M059J (cell line): ENCODE data around the gene PIGS. TPM values are rescaled to one million over a fixed set of nuclear protein-coding genes. Genes with fewer than 3 reads are reported as not detected.
A peak's percentile ranks its signal among the peaks of the same experiment; 100 is the strongest.
"Not testable (repeated sequence)": the region's sequence is repeated elsewhere in the genome, so short reads cannot be mapped to it uniquely, and the experiment has no call there.

Experiments used
- DNase-seq: peaks from one replicate; pipeline ENCODE4 v3.0.0-alpha.2; 2012; ENCODE audit warnings: low read depth
- total RNA-seq: library from RNA; depleted of rRNA; stranded (reverse); fragments of >200 nt; shearing (Covaris generic); gene quantifications from 2 replicates; pipeline ENCODE4 v1.2.3, GENCODE V29; 2014

The PIGS gene
- total RNA-seq, 1 experiment from 2014 or later, result 112 TPM

DNA sequence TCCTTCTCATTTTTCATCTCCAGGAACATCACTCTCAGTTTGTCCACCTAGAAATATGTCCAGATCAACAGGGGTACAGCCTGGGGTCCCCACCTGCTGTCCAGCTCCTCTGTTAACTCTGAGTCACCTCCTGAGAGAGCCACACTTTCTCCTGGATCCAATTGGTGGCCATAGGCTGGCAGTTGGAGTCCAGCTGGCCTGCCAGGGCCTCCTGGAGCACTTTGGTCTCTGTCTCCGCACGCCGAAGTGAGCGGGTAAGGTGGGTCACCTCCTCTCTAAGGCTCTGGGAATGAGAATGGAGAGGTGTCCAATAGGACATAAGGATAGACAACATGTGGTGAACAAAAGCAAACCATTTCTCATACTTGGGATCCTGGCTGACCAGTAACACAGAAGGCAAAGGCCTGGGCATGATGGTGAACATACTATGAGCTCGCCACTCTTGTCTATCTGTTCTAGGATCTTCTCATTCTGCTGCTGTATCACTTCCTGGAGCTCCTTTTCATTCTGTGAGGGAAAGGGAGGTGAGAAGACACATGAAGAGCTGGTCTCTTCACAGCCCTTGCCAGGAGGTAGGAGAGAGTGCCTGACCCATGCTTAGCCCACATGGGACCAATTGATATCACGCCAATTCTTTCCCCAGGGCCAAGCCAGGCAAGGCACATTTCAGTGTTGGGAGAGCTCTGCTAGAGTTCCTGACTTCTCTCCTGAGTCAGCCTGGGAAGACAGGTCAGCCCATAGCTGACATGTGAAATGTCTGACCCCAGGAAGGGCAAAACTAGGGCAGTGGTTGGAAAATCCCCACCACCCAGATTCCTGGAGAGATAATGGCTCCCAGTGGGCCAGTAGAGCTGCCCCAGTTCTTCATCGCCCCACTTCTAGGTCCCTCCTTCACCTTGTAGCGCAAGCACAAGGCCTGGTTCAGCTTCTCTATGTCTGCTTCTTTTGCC lies 7.2 kb upstream of the PIGS start:
- DNase-seq, result no peak

DNA sequence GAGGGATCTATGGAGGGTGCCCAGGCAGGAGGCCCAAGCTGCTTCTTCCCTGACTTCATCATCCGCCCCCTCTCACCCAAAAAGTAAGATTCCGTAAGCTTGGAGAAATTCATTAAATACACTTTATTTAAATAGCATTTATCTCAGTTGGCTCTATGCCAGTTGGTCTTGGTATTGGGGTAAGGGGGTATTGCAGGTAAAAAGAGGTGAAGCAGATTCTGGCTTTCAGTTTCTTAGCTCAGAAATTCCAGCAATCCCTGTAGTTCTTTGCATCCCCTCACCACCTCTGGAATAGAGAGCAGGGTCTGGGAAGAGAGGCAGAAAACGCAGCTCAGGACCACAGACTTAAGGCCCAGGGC lies 6.1 kb upstream of the PIGS start:
- no peak for DNase-seq

DNA sequence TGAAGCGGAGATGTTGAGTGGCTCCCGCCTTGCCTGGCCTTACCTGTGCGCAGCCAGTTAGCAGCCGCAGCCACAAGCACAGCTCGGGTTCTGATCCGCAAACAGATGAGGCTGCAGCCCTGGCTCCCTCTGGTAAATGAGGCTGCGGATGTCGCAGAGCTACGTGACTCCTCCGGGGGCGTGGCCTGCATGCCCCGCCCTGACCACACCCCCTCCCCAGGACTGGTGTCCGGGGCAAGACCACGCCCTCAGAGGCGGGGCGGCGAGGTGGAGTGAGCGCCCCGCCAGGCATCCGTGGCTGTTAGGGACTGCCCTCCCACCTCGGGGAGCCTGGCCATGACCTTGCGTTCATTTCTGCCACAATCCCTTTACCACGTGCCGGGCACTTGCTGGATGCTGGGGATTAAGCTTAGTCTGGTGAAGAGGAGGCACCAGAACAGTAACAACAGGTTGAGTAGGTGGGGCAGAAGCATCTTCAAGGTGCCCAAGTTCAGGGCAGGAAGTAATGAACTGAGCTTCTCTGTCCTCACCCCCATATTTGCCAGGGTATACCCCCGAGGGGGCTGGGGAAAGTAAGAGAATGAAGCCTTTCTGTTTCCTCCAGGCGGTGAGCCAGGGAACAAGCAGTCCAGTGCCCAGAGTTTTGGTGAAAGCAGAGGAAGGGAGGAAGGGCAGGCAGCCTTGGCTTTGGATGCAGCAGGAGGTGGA lies 5.6 kb upstream of the PIGS start, which contains the start of gene ALDOC:
ALDOC (minus strand) TSS at position 138 of the 708 bp plus-strand sequence. CDS start 1,363 bp downstream, outside the sequence.
- peak; percentile 26 for DNase-seq

DNA sequence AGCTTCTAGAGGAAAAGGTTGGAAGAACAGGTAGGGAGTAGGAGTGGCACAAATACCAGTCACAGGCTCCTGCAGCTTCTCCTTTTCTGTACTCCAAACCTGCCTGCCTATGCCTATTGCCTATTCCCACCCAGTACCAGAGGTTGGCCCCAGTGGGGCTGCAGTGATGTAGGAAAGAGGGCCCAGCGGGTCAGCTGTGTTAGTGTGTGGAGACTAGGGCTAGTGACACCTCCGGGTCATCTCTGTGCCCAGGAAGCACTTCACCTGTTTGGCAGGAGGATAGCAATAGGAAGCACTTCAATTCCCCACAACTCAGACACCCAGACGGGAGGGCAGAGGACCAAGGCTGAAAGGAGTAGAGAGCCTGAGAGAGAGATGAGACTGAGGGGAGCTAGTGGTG lies 4.7 kb upstream of the PIGS start:
- not testable (repeated sequence) for DNase-seq

DNA sequence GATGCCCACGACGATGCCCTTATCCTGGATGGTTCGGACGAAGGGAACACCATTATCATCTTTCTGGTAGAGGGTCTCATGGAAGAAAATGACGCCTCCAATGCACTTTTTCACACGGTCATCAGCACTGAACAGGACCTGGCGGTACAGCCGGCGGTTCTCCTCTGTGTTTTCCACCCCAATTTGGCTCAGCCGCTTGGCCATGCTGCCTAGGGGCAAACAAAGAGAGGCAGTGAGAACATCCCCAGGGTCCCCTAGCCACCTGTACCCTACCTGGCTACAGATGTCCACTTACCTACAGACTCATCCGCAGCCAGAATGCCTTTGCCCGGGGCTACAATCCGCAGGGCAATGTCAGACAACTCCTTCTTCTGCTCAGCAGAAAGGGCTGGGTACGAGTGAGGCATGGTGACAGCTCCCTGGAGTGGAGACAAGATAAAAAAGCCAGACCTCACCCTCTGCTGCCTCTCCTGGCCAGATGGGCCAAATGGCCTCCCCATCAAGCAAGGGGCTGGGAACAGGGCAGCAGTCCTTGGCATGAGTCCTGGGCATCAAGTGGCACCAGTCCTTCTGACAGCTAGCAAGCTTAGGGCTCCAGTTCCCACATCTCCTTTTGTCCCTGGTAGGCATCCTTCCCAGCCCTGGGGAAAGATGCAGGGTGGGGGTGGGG lies 3.9 kb upstream of the PIGS start:
- no peak for DNase-seq

DNA sequence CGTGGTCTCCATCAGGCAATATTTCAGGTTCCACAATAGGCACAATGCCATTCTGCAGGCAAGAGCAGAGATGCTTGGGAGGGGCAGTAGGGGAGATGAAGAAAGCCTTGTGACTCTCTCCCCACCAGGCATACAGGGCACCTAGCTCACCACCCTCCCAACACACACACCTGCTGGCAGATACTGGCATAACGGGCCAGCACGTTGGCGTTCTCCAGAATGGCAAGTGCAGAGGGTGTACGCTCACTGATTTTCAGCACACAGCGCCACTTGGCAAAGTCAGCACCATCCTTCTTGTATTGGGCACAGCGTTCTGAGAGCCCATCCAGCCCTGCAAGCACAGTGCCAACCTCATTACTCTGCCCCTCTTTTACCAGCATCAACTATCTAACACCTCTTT lies 3.2 kb upstream of the PIGS start:
- DNase-seq, result no peak

DNA sequence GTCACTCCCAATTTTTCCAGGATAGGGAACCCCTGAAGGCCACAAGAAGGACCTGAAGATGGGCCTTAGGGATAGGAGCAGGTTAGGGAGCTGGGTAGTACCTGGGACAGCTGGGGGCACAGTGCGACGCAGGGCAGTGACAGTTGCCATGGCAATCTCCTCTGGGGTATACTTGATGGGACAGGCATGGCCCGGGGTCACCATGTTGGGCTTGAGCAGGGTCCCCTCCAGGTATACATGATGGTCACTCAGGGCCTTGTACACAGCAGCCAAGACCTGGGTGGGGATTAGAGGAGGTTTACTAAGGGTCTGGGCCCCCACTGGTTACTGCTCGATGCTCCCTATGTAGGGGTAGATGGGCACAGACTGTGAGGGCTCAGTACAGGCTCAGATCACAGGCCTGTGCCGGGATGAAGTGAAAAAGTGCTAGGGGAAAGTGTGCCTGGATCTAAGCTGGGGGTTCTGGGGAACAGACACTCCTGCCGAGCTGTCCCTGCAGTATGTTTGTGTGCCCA lies 2.7 kb upstream of the PIGS start:
- no peak for DNase-seq

DNA sequence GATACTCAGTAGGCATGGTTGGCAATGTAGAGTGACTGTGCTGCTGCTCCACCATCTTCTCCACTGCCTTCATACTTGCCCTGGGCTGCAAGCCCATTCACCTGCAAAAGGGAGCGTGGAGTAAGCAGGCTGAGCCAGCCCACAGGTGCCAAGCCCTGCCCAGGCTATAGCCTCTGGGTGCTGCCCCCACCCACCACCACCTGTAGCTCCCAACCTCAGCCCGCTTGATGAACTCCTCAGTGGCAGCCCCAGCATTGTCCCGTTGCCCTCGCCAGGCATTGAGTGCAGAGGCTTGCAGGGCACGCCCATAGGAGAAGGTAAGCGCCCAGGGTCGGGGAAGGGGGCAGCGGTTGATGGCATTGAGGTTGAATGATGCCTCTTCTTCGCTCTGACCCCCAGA lies 2.2 kb upstream of the PIGS start:
- DNase-seq, result no peak

DNA sequence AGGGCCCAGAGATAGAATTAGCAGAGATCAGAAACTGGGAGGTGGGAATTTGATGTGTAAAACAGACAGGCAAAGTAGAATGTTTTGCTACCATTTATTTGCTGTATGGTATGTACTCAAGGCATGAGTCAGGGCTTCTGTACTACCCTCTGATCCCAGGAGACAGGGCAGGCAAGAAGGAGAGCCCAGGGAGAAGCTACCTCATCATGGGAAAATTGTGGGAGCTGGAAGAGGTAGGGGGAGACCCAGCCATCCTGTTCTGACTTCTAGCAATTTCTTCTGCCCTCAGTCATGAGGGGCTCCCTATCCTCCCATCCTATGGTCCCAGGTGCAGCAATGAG lies 1.7 kb upstream of the PIGS start:
- no peak for DNase-seq

DNA sequence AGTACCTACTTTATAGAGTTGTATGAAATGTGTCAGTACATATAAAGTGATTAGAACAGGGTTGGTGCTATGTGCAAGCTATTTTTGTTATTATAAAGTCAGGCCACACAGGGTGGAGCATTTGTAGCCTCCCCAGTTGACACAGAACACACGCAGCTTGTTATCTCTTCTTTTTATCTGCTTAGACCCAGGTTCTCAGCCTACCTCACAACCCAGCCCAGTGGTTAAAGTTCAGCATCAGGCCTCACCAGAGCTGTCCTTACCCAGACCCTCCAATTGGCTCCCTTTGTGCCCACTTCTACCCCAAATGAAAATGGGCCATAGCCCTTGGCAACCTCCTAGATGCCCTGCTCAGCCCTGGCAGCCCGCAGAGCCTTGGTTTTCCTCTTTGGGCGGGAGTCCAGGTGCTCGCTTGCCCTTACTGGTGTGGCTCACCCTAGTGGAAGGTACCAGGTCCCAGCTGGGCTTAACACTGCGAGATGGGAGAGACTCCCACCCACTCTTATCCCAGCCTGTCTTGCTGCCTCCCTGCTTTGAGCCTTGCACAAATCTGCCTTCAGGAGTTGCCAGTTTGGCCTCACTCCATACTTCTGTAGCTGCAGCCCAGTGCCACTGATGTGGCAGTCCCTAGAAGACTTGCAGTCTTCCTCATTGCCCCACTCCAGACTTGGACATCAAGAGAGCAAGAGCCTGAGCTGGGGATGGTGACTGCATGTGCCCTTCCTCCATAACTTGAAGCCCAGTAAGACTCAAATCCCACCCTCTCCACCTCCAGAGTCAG lies 1.1 kb upstream of the PIGS start:
- DNase-seq, result no peak

DNA sequence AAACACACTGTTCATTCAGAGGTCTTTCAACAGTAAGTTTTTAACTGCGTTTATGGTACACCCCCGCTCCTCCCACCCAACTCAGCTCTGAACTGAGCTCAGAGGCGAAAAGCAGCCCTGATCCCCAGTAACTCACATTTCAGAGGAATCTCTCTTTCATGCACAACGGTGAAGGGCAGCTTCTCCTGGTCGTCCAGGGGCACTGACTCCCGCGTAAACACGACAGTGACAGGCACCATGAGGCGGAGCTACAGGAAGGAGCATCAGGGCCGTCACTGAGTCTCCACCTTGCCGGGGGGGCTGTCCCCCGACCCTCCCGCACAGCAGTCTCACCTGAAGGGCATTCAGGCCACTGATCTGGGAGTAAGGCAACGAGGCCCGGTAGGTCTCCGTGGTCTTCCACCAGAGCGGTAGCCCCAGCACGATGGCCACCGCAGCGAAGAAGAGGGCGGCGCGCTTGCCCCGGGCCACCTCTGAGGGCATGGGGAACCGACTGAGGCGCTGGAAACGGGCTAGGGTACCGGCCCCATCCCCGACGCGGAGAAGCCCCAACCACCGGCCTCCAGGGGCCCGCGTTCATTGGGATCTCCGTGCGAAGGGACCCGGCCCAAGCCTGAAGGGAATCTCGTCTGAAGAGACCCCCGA lies 486 bp downstream of the PIGS start:
- DNase-seq, result peak; percentile 42

DNA sequence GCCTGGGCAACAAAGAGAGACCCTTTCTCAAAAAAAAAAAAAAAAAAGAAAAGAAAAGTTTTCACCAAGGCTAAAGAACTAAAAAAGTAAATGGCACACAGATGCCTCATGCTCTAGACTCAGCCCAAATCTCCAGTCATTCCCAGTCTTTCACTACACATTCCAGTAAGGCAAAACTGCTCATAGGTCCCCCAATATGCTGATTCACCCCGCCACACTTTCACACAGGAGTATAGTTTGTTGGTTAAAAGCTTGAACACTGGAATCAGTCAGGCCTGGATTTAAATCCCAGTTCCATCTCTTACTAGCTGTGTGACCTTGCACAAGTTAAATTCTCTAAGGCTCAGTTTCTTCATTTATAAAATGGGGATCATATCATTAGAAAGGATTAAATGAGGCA lies 1.9 kb downstream of the PIGS start:
- no peak for DNase-seq

DNA sequence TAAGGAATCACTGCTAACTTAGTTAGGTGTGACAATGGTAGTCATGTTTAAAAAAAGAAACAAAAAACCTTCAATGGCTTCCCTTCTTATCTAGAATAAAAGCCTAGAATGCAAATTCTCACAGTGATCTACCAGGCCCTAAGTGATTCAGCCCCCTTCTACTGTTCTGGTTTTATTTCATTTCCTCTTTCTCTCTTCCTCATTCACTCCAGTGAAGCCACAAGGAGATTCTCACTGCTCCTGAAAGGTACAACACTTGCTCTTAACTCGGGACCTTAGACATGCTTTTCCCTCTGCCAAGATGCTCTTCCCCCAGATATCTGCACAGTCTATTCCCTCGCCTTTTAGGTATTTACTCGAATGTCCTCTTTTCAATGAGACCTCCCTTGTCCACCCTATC lies 3.7 kb downstream of the PIGS start:
- DNase-seq, result no peak

DNA sequence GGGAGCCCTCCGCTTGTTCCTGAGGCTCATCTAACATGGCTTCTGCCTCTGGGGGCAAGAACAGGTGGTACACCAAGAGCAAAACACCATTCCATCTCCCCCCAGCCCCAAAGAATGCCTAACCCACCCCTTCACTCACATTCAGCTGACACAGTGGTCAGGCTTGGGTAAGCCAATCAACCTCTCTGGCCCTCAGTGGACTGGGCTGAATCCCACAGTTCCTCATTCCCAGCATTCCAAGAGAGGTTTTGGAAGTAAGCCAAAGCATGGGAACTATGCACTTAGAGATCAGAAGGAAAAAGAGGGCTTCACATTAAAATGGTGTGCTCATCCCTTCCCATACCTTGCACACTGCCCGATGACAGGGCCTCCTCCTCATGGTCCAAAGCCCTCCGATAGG lies 7.8 kb downstream of the PIGS start:
- DNase-seq, result peak; percentile 67

DNA sequence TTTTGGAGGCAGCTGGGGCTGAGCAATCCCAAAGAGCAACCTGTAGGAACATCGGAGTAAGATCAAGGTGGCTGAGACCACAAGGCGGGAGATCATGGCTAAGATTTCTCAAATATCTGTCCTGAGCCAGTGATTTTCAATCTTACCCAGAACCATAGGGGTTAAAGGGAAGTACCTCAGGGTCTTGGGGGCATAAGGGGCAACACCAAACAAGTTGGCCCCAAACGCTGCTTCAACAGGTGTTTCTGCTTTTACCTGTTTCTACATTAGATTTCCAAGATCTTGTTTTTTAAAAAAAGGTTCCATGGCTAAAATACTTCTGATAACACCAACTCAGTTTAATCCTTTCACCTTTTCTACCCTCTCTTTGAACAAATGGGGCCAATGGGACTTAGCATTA lies 16.3 kb downstream of the PIGS start:
- DNase-seq, result no peak

DNA sequence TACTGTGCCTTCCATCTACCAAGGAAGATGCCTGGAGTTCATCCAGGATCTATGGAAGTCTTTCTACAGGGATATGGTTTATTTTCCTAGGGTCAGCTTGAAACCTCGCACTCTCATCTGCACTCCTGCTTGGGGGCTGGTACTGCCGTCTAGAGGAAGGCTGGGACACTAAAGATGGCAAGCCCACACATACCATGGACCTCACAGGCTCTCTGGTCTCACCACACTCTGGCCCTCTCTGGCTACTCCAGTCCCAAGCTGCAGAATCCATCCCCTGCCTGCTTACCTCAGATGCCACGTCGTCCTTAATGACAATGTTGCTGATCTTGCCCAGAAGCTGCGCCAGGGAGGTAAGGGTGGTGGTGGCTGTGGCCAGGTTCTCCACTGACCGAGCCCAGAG lies 16.8 kb downstream of the PIGS start:
- no peak for DNase-seq

DNA sequence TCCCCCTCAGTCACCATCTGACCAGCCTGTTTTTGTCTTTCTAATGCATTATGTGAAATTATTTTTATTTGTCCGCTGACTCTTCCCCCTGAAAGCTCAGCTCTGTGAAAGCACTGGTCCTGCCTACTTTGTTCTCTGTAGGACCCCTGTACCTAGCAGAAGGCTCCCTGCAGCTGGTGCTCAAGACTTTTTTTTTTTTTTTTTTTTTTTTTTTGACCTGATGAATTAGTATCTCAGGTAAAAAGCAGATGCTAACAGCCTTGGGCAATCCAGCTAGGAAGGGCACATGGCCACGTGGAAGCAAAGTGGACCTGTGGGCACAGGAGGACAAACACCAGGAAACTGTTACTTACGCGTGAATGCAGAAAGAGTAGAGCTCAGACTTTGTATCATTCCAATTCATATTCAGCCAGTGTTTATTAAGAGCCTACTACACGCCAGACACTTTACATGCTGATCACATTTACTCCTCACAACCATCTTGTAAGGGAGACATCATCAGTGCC lies 18.3 kb downstream of the PIGS start:
- DNase-seq, result no peak

DNA sequence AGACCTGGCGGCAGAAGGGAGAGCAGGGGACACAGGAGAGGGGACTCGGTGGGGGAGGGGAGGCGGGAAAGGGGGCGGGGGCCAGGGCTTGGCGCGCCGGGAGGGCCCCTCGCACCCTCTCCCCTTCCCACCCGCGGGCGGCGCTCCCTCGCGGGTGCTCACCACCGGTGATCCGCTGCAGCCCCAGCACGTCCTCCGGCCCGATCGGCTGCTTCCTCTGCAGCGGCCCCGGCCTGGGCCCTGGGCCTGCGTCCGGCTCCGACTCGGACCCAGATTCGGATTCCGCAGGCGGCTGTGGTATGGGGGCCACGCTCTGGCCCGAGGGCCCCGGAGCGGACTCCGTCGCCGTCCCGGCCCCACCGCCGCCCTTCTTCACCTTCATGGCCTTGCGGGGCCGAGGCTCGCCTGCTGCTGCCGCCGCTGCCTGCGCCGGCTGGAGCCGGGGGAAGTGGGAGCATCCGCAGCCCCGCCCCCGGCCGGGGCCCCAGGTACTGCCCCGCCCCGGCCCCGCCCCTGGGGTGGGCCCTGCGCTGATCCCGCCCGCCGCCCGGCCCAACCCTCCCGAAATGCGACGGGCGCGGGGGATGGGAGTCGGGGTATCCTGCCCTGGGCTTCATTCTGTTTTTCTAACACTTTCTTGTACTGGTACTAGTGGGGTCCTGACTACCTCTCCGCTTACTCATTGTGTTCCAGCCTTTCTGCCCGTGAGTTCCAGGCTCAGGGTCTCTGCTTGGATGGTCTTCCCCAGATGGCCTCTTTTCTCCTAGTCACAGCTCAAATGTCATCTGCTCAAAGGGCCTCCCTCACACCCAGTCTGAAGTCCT lies 18.9 kb downstream of the PIGS start, which contains the start of gene UNC119:
UNC119 (minus strand) TSS at position 449 of the 824 bp plus-strand sequence; CDS start at position 382, 67 bp downstream.
- peak; percentile 68 for DNase-seq

DNA sequence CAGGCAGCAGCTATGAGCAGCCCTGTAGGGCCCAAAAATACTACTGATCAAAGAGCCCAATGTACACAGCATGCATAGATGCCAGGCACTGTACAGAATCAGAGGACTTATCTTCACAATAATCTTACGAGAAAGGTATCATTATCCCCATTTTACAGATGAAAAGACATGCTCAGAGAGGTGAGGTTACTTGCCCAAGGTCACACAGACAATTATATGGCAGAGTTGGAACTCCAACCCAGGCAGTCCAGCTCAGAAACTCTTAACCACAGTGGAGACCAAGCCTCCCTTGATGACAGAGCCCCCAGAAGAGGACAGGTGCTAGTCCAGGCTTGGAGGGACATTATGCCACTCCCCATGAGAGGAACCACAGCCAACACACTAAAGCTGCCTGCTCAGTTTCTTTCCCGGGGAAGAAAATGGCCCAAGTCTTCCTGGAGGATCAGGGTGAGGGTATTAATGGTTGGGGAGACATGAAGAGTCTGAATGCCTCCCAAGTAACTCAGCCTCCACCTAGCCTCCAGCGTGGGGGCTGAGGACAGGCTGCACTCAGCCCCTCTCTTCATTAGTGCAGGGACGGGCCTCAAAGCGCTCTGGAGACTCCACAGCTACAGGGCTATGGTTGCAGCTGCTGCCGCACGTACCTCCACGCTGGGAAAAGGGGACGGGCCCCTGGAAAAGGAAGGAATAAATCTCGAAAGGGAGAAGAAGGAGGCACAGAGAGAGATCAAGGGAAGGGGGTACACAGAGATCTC lies 19.7 kb downstream of the PIGS start:
- no peak for DNase-seq
